ENCODE data around the gene SKA1.
"Not testable (repeated sequence)": the region's sequence is repeated elsewhere in the genome, so short reads cannot be mapped to it uniquely, and the experiment has no call there.

Gene SKA1

DNA sequence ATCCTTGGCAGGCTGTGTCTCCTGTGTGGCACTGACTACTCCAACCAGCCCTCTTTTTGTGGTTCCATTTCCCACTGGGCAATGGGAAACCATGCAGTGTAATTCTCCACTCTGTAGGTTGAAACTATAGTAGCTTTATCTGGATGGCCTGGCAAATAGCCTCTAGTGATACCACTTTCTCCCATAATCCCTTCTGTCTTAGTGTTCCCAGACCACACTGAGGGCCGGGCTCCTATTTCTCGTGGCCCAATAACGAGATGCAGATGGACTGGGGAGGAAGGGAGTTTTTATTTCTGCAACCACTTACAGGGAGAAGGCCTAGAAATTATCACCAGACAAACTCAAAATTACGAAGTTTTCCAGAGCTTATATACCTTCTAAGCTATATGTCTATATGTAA, 24.7 kb downstream of the SKA1 start (continued):
- no peak for TF ChIP-seq ZNF148 (tag by site-specific recombination; IDR thresholded peaks at IDR 0.05; ENCODE audit: borderline replicate concordance)
- TF ChIP-seq ZNF658 (tag by site-specific recombination; IDR thresholded peaks at IDR 0.05) = no peak

- H3K4me1 ChIP-seq (ENCODE audit: control insufficient read depth, insufficient read depth, low read length); H3K4me3 ChIP-seq (ENCODE audit: low read depth, low read length); H3K27ac ChIP-seq (ENCODE audit: extremely low read depth, low read depth, low read length); POLR2A ChIA-PET; H3K9me3 ChIP-seq (ENCODE audit: control insufficient read depth, insufficient read depth, low read depth, low read length); H3K36me3 ChIP-seq (ENCODE audit: control insufficient read depth in 2 of 2, insufficient read depth in 1 of 2, low read length in 2 of 2): not testable (repeated sequence)
- CTCF ChIA-PET = interaction anchor here (1.0 kb wide), 1 partner anchor 387 kb away, joined by 3 read pairs; no protein-coding TSS in a partner anchor
Observed at GRCh38 chr18:50400438-50400837, 25.6 kb downstream of the SKA1 start.

DNA sequence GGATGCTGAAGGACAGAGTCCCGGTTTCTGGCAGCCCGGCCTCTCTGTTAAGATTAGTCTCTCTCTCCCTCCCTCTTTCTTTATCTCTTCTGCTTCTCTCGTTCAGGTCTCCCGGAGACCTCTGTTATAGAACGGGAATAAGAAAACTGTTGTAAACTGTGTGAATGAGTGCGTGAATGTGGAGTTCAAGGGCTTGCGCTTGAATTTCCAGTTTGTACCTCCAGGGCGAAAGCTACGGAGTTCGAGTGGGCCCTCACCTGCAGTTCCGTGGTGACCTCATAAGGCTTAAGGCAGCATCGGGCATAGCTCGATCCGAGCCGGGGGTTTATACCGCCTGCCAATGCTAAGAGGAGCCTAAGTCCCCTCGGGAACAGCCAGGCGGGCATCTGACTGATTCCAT, 26.4 kb downstream of the SKA1 start:
- Histone ChIP-seq H3K9me3 (ENCODE audit: control insufficient read depth, insufficient read depth, low read depth, low read length) (no peaks in the 10 kb centered on the region), H3K36me3 (ENCODE audit: control insufficient read depth in 2 of 2, insufficient read depth in 1 of 2, low read length in 2 of 2) (no peaks in the 10 kb centered on the region), H3K27ac (ENCODE audit: extremely low read depth, low read depth, low read length) (no peak overlapping the region), H3K4me1 (ENCODE audit: control insufficient read depth, insufficient read depth, low read length) (peaks cover 4% of the 10 kb centered on the region; the same call in 1 of the 2 replicates), H3K4me3 (ENCODE audit: low read depth, low read length) (no peak overlapping the region)
- ChIA-PET POLR2A (no interaction called here), CTCF (interaction anchor here (0.6 to 1.0 kb wide), 2 partner anchors 386 to 1220 kb away, joined by 3 read pairs; no protein-coding TSS in a partner anchor)
- no peak for TF ChIP-seq ZNF16 (tag by site-specific recombination; IDR thresholded peaks at IDR 0.05; ENCODE audit: low read depth)
- TF ChIP-seq KLF9 (tag by site-specific recombination; IDR thresholded peaks at IDR 0.05; ENCODE audit: low read depth) = no peak
- peak; percentile 16; the same call in 1 of the 2 replicates for TF ChIP-seq ZNF341 (tag by site-specific recombination; IDR thresholded peaks at IDR 0.05; ENCODE audit: low read depth)
- TF ChIP-seq ZNF394 (tag by site-specific recombination; IDR thresholded peaks at IDR 0.05; ENCODE audit: borderline replicate concordance) = no peak

- CTCF ChIA-PET = interaction anchor here (0.6 kb wide), 1 partner anchor 1220 kb away, joined by 3 read pairs; no protein-coding TSS in a partner anchor
Observed at GRCh38 chr18:50401888-50402287, 27.0 kb downstream of the SKA1 start.

GRCh38 chr18:50404752-50405581, 30.1 kb downstream of the SKA1 start:
- H3K9me3 ChIP-seq (ENCODE audit: control insufficient read depth, insufficient read depth, low read depth, low read length); H3K27ac ChIP-seq (ENCODE audit: extremely low read depth, low read depth, low read length); H3K4me1 ChIP-seq (ENCODE audit: control insufficient read depth, insufficient read depth, low read length); H3K36me3 ChIP-seq (ENCODE audit: control insufficient read depth in 2 of 2, insufficient read depth in 1 of 2, low read length in 2 of 2); H3K4me3 ChIP-seq (ENCODE audit: low read depth, low read length); POLR2A ChIA-PET; CTCF ChIA-PET: not testable (repeated sequence)

More at GRCh38 chr18:50401888-50402287, 27.0 kb downstream of the SKA1 start:
- TF ChIP-seq ZBTB48 (tag by site-specific recombination; IDR thresholded peaks at IDR 0.05) (0 out of 2 replicates have a peak, but pooled peaks have one; percentile 50), ZNF747 (tag by site-specific recombination; IDR thresholded peaks at IDR 0.05) (no peak), ZIC2 (tag by site-specific recombination; IDR thresholded peaks at IDR 0.05) (peak; percentile 68; the same call in 1 of the 2 replicates), KLF7 (tag by site-specific recombination; IDR thresholded peaks at IDR 0.05; ENCODE audit: borderline replicate concordance) (peak; percentile 73; the same call in 1 of the 2 replicates), ZNF341 (tag by site-specific recombination; IDR thresholded peaks at IDR 0.05; ENCODE audit: low read depth) (0 out of 2 replicates have a peak, but pooled peaks have one; percentile 4), SP7 (tag by site-specific recombination; IDR thresholded peaks at IDR 0.05) (0 out of 2 replicates have a peak, but pooled peaks have one; percentile 19), ZBTB20 (tag by site-specific recombination; IDR thresholded peaks at IDR 0.05) (peak; percentile 28; the same call in 1 of the 2 replicates), ZNF600 (tag by site-specific recombination; IDR thresholded peaks at IDR 0.05) (0 out of 2 replicates have a peak, but pooled peaks have one; percentile 27), IKZF3 (tag by site-specific recombination; IDR thresholded peaks at IDR 0.05) (0 out of 2 replicates have a peak, but pooled peaks have one; percentile 24), MYNN (tag by site-specific recombination; IDR thresholded peaks at IDR 0.05; ENCODE audit: borderline replicate concordance) (no peak), KLF1 (tag by site-specific recombination; IDR thresholded peaks at IDR 0.05) (peak; percentile 79), ZNF138 (tag by site-specific recombination; IDR thresholded peaks at IDR 0.05; ENCODE audit: borderline replicate concordance) (no peak), ZNF335 (tag by site-specific recombination; conservative IDR thresholded peaks at IDR 0.05) (peak; percentile 32; the same call in 1 of the 2 replicates)
- TF ChIP-seq, protein P1, sequence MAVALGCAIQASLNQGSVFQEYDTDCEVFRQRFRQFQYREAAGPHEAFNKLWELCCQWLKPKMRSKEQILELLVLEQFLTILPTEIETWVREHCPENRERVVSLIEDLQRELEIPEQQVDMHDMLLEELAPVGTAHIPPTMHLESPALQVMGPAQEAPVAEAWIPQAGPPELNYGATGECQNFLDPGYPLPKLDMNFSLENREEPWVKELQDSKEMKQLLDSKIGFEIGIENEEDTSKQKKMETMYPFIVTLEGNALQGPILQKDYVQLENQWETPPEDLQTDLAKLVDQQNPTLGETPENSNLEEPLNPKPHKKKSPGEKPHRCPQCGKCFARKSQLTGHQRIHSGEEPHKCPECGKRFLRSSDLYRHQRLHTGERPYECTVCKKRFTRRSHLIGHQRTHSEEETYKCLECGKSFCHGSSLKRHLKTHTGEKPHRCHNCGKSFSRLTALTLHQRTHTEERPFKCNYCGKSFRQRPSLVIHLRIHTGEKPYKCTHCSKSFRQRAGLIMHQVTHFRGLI (tag by site-specific recombination; IDR thresholded peaks at IDR 0.05) = 0 out of 2 replicates have a peak, but pooled peaks have one; percentile 26
- POLR2A ChIA-PET = no interaction called here
- Histone ChIP-seq H3K9me3 (ENCODE audit: control insufficient read depth, insufficient read depth, low read depth, low read length) (no peaks in the 10 kb centered on the region), H3K36me3 (ENCODE audit: control insufficient read depth in 2 of 2, insufficient read depth in 1 of 2, low read length in 2 of 2) (no peaks in the 10 kb centered on the region), H3K27ac (ENCODE audit: extremely low read depth, low read depth, low read length) (no peak overlapping the region), H3K4me3 (ENCODE audit: low read depth, low read length) (no peak overlapping the region), H3K4me1 (ENCODE audit: control insufficient read depth, insufficient read depth, low read length) (peaks cover 4% of the 10 kb centered on the region; the same call in 1 of the 2 replicates)

Measured in HEK293 (cell line).